Activated gamma-delta T cell treated with Interleukin-2 at 50 U/mL for 16 hours (primary cell): ENCODE data around the gene GPR61.

Experiments
- DNase-seq: peaks from one replicate; pipeline ENCODE4 v3.0.0-alpha.2; 2020

The GPR61 gene

GRCh38 chr1:109539676-109540075 lies at the start of gene GPR61:
Gene GPR61 (plus strand): TSS chr1:109539872. CDS start chr1:109543023, 3,151 bp downstream.
- DNase-seq: no peak

GRCh38 chr1:109490029-109490933 lies 49.4 kb upstream of the GPR61 start:
- peak; percentile 77 for DNase-seq

GRCh38 chr1:109490934-109491302 lies 48.8 kb upstream of the GPR61 start:
- no peak for DNase-seq

- no peak for DNase-seq
Measured at GRCh38 chr1:109491372-109491771, 48.3 kb upstream of the GPR61 start.

GRCh38 chr1:109492779-109493178 lies 46.9 kb upstream of the GPR61 start:
- no peak for DNase-seq

GRCh38 chr1:109493227-109493626 lies 46.4 kb upstream of the GPR61 start:
- no peak for DNase-seq

GRCh38 chr1:109493805-109494539 lies 45.7 kb upstream of the GPR61 start, which contains the start of gene CYB561D1:
Gene CYB561D1 (plus strand): TSS chr1:109494094. CDS start chr1:109494140, 46 bp downstream.
- peak; percentile 89 for DNase-seq

- no peak for DNase-seq
Measured at GRCh38 chr1:109495738-109496137, 43.9 kb upstream of the GPR61 start.

- no peak for DNase-seq
Measured at GRCh38 chr1:109497449-109498160, 42.1 kb upstream of the GPR61 start.

GRCh38 chr1:109498161-109498801 lies 41.4 kb upstream of the GPR61 start:
- DNase-seq: no peak

- no peak for DNase-seq
Measured at GRCh38 chr1:109499081-109499480, 40.6 kb upstream of the GPR61 start.

- peak; percentile 57 for DNase-seq
Measured at GRCh38 chr1:109499661-109500536, 39.8 kb upstream of the GPR61 start.

GRCh38 chr1:109500941-109501381 lies 38.7 kb upstream of the GPR61 start:
- DNase-seq: no peak

- no peak for DNase-seq
Measured at GRCh38 chr1:109501644-109502363, 37.9 kb upstream of the GPR61 start.

- DNase-seq: peak; percentile 51
Measured at GRCh38 chr1:109502364-109502851, 37.3 kb upstream of the GPR61 start.

- DNase-seq: no peak
Measured at GRCh38 chr1:109503935-109504334, 35.7 kb upstream of the GPR61 start.

- DNase-seq: no peak
Measured at GRCh38 chr1:109504974-109505373, 34.7 kb upstream of the GPR61 start.

GRCh38 chr1:109508001-109508872 lies 31.4 kb upstream of the GPR61 start:
- no peak for DNase-seq

- DNase-seq: no peak
Measured at GRCh38 chr1:109508873-109509175, 30.8 kb upstream of the GPR61 start.
